Stimulated activated CD8-positive, alpha-beta memory T cell treated with anti-CD3 and anti-CD28 coated beads, Interleukin-12 subunit alpha, Interleukin-12 subunit beta, amount 100 ng/mL, for 24 hours (primary cell): Measurements from ENCODE around the gene ADAMTS17.

Experiments used
- DNase-seq: peaks from one replicate; pipeline ENCODE4 v3.0.0-alpha.2; 2020; ENCODE audit errors: extremely low read depth

Gene ADAMTS17

GRCh38 chr15:100201376-100202280 lies 140.1 kb downstream of the ADAMTS17 start:
- no peak for DNase-seq

GRCh38 chr15:100200287-100200880 lies 141.4 kb downstream of the ADAMTS17 start:
- DNase-seq: no peak

GRCh38 chr15:100199711-100200286 lies 142.0 kb downstream of the ADAMTS17 start:
- no peak for DNase-seq

- no peak for DNase-seq
Observed at GRCh38 chr15:100198442-100198841, 143.3 kb downstream of the ADAMTS17 start.

GRCh38 chr15:100196326-100197058 lies 145.3 kb downstream of the ADAMTS17 start:
- no peak for DNase-seq

- no peak for DNase-seq
Observed at GRCh38 chr15:100194996-100195395, 146.8 kb downstream of the ADAMTS17 start.

GRCh38 chr15:100193277-100193860 lies 148.4 kb downstream of the ADAMTS17 start:
- no peak for DNase-seq

GRCh38 chr15:100192097-100193080 lies 149.4 kb downstream of the ADAMTS17 start:
- DNase-seq: no peak

- DNase-seq: no peak
Observed at GRCh38 chr15:100191161-100191560, 150.6 kb downstream of the ADAMTS17 start.

- no peak for DNase-seq
Observed at GRCh38 chr15:100190675-100191074, 151.1 kb downstream of the ADAMTS17 start.

GRCh38 chr15:100189849-100190248 lies 151.9 kb downstream of the ADAMTS17 start:
- no peak for DNase-seq

- no peak for DNase-seq
Observed at GRCh38 chr15:100189319-100189718, 152.5 kb downstream of the ADAMTS17 start.

- DNase-seq: no peak
Observed at GRCh38 chr15:100187677-100188076, 154.1 kb downstream of the ADAMTS17 start.

GRCh38 chr15:100186960-100187359 lies 154.8 kb downstream of the ADAMTS17 start:
- no peak for DNase-seq

GRCh38 chr15:100186366-100186765 lies 155.4 kb downstream of the ADAMTS17 start:
- DNase-seq: no peak

- DNase-seq: no peak
Observed at GRCh38 chr15:100183921-100184495, 157.8 kb downstream of the ADAMTS17 start.

GRCh38 chr15:100180921-100181320 lies 160.9 kb downstream of the ADAMTS17 start:
- no peak for DNase-seq

- no peak for DNase-seq
Observed at GRCh38 chr15:100175406-100176114, 166.2 kb downstream of the ADAMTS17 start.

- DNase-seq: no peak
Observed at GRCh38 chr15:100174904-100175275, 166.9 kb downstream of the ADAMTS17 start.
